ENCODE measurements around the gene SLC37A2.

SLC37A2 gene

GRCh38 chr11:125101596-125101995 lies 38.5 kb downstream of the SLC37A2 start:
- H3K27ac ChIP-seq, result no peak overlapping the region
- TF ChIP-seq ZFX (IDR thresholded peaks at IDR 0.05; ENCODE audit: borderline replicate concordance) (no peak), CTCF (IDR thresholded peaks at IDR 0.05) (no peak)

- TF ChIP-seq CTCF (IDR thresholded peaks at IDR 0.05), result no peak
- TF ChIP-seq ZFX (IDR thresholded peaks at IDR 0.05; ENCODE audit: borderline replicate concordance), result no peak
- no peak overlapping the region for H3K27ac ChIP-seq
Observed at GRCh38 chr11:125102025-125102424, 38.9 kb downstream of the SLC37A2 start.

DNA sequence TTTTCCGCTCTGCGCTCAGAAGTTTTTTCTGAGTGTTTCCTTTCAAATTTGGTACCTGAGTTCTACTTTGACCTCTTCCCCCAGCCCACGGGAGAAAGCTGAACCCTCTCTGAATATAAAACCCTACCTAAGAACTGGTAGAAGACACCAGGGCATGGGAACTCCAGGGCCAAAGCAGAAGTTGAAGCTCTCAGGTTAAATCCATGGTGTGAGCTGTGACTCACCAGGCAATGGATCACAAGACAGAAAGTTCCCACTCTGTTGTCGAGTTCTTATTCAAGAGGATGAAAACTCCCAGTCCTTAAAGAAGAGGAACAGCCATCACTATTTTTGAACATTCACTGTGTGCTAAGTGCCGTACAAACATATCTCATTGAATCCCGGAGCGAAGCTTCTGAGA lies 39.4 kb downstream of the SLC37A2 start:
- TF ChIP-seq ZFX (IDR thresholded peaks at IDR 0.05; ENCODE audit: borderline replicate concordance), result no peak
- no peak for TF ChIP-seq CTCF (IDR thresholded peaks at IDR 0.05)

DNA sequence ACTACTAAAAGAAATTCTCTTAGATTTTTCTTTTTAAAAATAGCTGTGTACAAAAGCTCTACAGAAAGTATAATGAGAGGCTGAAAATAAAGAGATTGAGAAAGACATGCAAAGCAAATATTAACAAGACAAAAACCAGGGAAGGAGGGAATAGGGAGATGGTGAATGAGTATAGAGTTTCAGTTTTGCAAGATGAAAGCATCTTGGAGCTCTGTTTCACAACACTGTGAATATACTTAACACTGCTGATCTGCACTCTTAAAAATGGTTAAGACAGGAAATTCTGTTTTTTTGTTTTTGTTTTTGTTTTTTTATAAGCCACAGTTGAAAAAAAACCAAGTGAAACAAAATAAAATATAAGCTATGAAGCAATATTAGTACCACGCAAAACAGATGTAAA lies 42.8 kb downstream of the SLC37A2 start:
- no peak overlapping the region for H3K27ac ChIP-seq
- TF ChIP-seq CTCF (IDR thresholded peaks at IDR 0.05) (no peak), ZFX (IDR thresholded peaks at IDR 0.05; ENCODE audit: borderline replicate concordance) (no peak)

More for the DNA sequence above, 39.4 kb downstream of the SLC37A2 start:
- H3K27ac ChIP-seq, result no peak overlapping the region

DNA sequence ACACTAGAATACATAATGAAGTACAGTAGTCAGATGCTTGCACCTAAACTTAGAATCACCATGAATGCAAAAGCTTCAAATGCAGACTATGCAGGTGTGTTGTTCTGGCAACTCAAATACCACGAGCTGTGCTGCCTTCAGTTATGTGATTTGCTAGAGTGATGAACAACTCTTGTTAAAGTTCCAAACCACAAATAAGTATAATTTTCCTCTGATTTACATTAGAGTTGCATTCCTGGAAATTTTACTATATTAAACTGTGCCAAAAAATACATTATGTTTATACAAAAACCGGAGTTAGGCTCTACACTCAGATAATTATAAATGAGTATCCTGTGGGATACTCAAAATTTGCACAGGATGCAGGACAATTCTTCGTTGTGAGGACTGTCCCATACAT lies 45.4 kb downstream of the SLC37A2 start:
- TF ChIP-seq ZFX (IDR thresholded peaks at IDR 0.05; ENCODE audit: borderline replicate concordance) (no peak), CTCF (IDR thresholded peaks at IDR 0.05) (no peak)
- no peak overlapping the region for H3K27ac ChIP-seq

DNA sequence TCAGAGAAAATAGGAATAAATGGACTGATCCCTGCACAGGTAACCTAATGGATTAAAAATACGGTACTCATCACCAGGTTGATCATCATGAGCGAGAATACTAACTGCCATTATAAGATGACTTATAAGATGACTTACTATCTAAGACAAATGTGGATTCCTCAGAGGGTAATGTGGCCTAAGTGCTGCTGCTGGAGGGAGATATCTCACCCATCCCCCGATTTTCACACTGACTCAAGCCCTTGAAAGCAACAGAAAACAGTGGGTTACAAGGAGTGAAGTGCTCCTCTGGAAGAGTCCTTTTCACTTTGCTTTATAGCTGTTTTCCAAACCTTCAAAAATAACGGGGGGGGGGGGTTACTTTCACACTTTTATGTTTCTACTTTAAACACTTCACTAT lies 47.4 kb downstream of the SLC37A2 start:
- H3K27ac ChIP-seq, result peak overlapping the region; percentile 57
- TF ChIP-seq CTCF (IDR thresholded peaks at IDR 0.05) (no peak), ZFX (IDR thresholded peaks at IDR 0.05; ENCODE audit: borderline replicate concordance) (no peak)

DNA sequence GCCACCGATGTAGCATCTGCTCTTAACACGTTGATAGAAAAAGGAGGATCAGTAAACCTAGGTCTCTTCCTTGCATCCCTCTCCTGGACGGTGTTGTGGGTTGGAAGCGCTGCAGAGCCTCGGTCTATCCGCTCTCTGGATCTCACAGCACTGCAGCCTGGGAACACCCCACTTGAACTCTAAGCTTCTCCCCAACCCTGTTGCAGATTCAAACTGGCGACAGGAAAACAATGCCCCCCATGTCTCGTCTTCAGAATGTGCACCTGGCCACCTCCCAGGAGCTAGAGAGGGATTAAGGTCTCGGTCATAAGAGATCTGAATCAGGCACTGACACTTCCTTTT lies 47.9 kb downstream of the SLC37A2 start:
- no peak for TF ChIP-seq CTCF (IDR thresholded peaks at IDR 0.05)
- TF ChIP-seq ZFX (IDR thresholded peaks at IDR 0.05; ENCODE audit: borderline replicate concordance), result no peak

More for the DNA sequence above, 47.9 kb downstream of the SLC37A2 start:
- peak overlapping the region; percentile 57 for H3K27ac ChIP-seq

All from 22Rv1 (cell line).